WTC11 (cell line): Measurements from ENCODE around the gene TRAPPC13. TPM values are rescaled to one million over a fixed set of nuclear protein-coding genes. Genes with fewer than 3 reads are reported as not detected.
A peak's percentile ranks its signal among the peaks of the same experiment; 100 is the strongest.
"Not testable (repeated sequence)": the region's sequence is repeated elsewhere in the genome, so short reads cannot be mapped to it uniquely, and the experiment has no call there.

ENCODE experiments used
- ATAC-seq: fragments of 200-7000 bp; cut with Tn5 transposase; 2 replicates; pipeline ENCODE4 v1.10.0; 2021; ENCODE audit warnings: mild to moderate bottlenecking, moderate library complexity
- CTCF ChIA-PET: fragments of 300-600 bp; sonication (Branson Sonifier 250); formaldehyde crosslinking; loops from one replicate; lab custom pipeline; 2021; ENCODE audit warnings: antibody characterized with exemption; lab: Charles Lee
- POLR2A ChIA-PET: fragments of 350-600 bp; sonication (Branson Sonifier 250); formaldehyde crosslinking; loops from one replicate; lab custom pipeline; 2021; ENCODE audit warnings: antibody characterized with exemption; lab: Charles Lee
- DNase-seq: peaks from one replicate; pipeline ENCODE4 v3.0.0; 2021; ENCODE audit warnings: low spot score
- H3K27ac Mint-ChIP-seq: 2 replicates; pipeline ENCODE4 v1.8.0; 2021; ENCODE audit warnings: mixed read lengths
- H3K27me3 Mint-ChIP-seq: 2 replicates; pipeline ENCODE4 v1.8.0; 2021; ENCODE audit warnings: low read depth, mild to moderate bottlenecking, moderate library complexity, mixed read lengths
- H3K36me3 Mint-ChIP-seq: 2 replicates; pipeline ENCODE4 v1.8.0; 2021; ENCODE audit warnings: mixed read lengths
- H3K4me1 Mint-ChIP-seq: 2 replicates; pipeline ENCODE4 v1.8.0; 2022; ENCODE audit warnings: mixed read lengths
- H3K4me3 Mint-ChIP-seq: 2 replicates; pipeline ENCODE4 v1.8.0; 2021; ENCODE audit warnings: mild to moderate bottlenecking, moderate library complexity, mixed read lengths
- H3K9me3 Mint-ChIP-seq: 2 replicates; pipeline ENCODE4 v1.8.0; 2021; ENCODE audit warnings: mixed read lengths
- FOXJ3 ChIP-seq: sonication (generic); formaldehyde crosslinking; IDR thresholded peaks from 2 replicates; pipeline ENCODE4 v1.9.0; 2021; ENCODE audit warnings: missing genetic modification reagents, mild to moderate bottlenecking, borderline replicate concordance
- GRHL2 ChIP-seq: fragments of 250-450 bp; sonication (Bioruptor Pico); IDR thresholded peaks from 2 replicates; pipeline ENCODE4 v1.8.0; 2022; ENCODE audit warnings: mild to moderate bottlenecking, moderate library complexity; ENCODE audit not compliant: insufficient replicate concordance, severe bottlenecking
- IRF2 ChIP-seq: sonication (generic); formaldehyde crosslinking; IDR thresholded peaks from 2 replicates; pipeline ENCODE4 v1.8.0; 2022; ENCODE audit warnings: low read depth, missing genetic modification reagents, borderline replicate concordance
- MXD4 ChIP-seq: fragments of 250-450 bp; sonication (Bioruptor Pico); IDR thresholded peaks from 2 replicates; pipeline ENCODE4 v1.8.0; 2021; ENCODE audit warnings: mild to moderate bottlenecking, moderate library complexity, borderline replicate concordance
- NFYB ChIP-seq: sonication (generic); formaldehyde crosslinking; conservative IDR thresholded peaks from 2 replicates; pipeline ENCODE4 v1.8.0; 2022; ENCODE audit warnings: low read depth, missing genetic modification reagents
- RORB ChIP-seq: fragments of 250-450 bp; sonication (Bioruptor Pico); IDR thresholded peaks from 2 replicates; pipeline ENCODE4 v1.9.0; 2021; ENCODE audit warnings: mild to moderate bottlenecking
- SMAD4 ChIP-seq: sonication (generic); formaldehyde crosslinking; IDR thresholded peaks from 2 replicates; pipeline ENCODE4 v1.8.0; 2022; ENCODE audit warnings: mild to moderate bottlenecking, missing genetic modification reagents
- TEAD1 ChIP-seq: sonication (generic); formaldehyde crosslinking; IDR thresholded peaks from 2 replicates; pipeline ENCODE4 v1.8.0; 2022; ENCODE audit warnings: mild to moderate bottlenecking, missing genetic modification reagents
- ZNF263 ChIP-seq: sonication (generic); formaldehyde crosslinking; IDR thresholded peaks from 2 replicates; pipeline ENCODE4 v1.8.1; 2022; ENCODE audit warnings: low read depth, mild to moderate bottlenecking, moderate library complexity, missing genetic modification reagents
- ZNF317 ChIP-seq: sonication (generic); formaldehyde crosslinking; IDR thresholded peaks from 2 replicates; pipeline ENCODE4 v1.8.1; 2023; ENCODE audit warnings: low read depth, mild to moderate bottlenecking, moderate library complexity, missing genetic modification reagents, borderline replicate concordance
- ZNF423 ChIP-seq: fragments of 250-450 bp; sonication (Bioruptor Pico); IDR thresholded peaks from 2 replicates; pipeline ENCODE4 v2.1.2; 2022; ENCODE audit warnings: mild to moderate bottlenecking, moderate library complexity
- total RNA-seq: library from RNA; stranded (reverse); gene quantifications from 3 replicates; pipeline ENCODE4 v1.2.3, GENCODE V29; 2021
- TF ChIP-seq, protein P1 (sequence below): sonication (generic); formaldehyde crosslinking; IDR thresholded peaks from 2 replicates; pipeline ENCODE4 v1.8.1; 2023; ENCODE audit warnings: mild to moderate bottlenecking, moderate library complexity, missing genetic modification reagents
- TF ChIP-seq, protein P2 (sequence below): fragments of 200-600 bp; IDR thresholded peaks from 2 replicates; pipeline ENCODE4 v1.8.0; 2022; ENCODE audit warnings: antibody characterized with exemption
- TF ChIP-seq, protein P3 (sequence below): fragments of 250-450 bp; sonication (Bioruptor Pico); IDR thresholded peaks from 2 replicates; pipeline ENCODE4 v1.8.0; 2021; ENCODE audit warnings: mild to moderate bottlenecking
- TF ChIP-seq, protein P4 (sequence below): sonication (generic); formaldehyde crosslinking; IDR thresholded peaks from 2 replicates; pipeline ENCODE4 v1.8.0; 2022; ENCODE audit warnings: mild to moderate bottlenecking, missing genetic modification reagents
- TF ChIP-seq, protein P5 (sequence below): sonication (generic); formaldehyde crosslinking; IDR thresholded peaks from 2 replicates; pipeline ENCODE4 v1.8.1; 2022; ENCODE audit warnings: mild to moderate bottlenecking, moderate library complexity, missing genetic modification reagents
- TF ChIP-seq, protein P6 (sequence below): sonication (generic); formaldehyde crosslinking; IDR thresholded peaks from 2 replicates; pipeline ENCODE4 v1.8.1; 2023; ENCODE audit warnings: mild to moderate bottlenecking, missing genetic modification reagents, moderate library complexity
- TF ChIP-seq, protein P7 (sequence below): fragments of 250-450 bp; sonication (Bioruptor Pico); IDR thresholded peaks from 2 replicates; pipeline ENCODE4 v2.1.2; 2022; ENCODE audit warnings: mild to moderate bottlenecking, moderate library complexity

The TRAPPC13 gene
- total RNA-seq, 1 experiment from 2014 or later, result 18.8 TPM

DNA sequence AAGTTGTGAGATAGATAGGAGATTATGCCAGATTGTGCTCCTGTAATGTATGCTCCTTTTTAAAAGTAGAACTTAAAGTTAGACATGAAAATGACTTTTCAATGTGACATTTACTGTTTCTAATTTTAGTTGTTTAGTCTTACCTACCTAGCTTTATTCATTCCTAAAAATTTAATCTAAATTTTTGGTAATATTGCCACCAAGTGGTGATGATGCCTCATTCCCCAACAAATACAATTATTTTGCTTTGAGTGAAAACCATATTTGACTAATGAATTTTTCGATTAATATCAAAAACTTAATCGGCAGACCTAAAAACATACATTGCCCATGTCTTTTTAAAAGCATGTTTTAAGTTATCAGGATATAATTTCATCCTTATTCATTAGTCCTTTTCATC, 36.1 kb upstream of the TRAPPC13 start:
- no peak for DNase-seq
- ChIA-PET CTCF (no interaction called here), POLR2A (no interaction called here)
- Mint-ChIP-seq H3K9me3 (no peaks in the 10 kb centered on the region), H3K27me3 (no peaks in the 10 kb centered on the region), H3K4me3 (no peak overlapping the region), H3K36me3 (peaks cover 32% of the 10 kb centered on the region), H3K4me1 (no peaks in the 10 kb centered on the region), H3K27ac (no peak overlapping the region)
- TF ChIP-seq ZNF423 (CRISPR knock-in tag) (no peak), ZNF317 (CRISPR knock-in tag) (no peak), GRHL2 (no peak), SMAD4 (no peak), FOXJ3 (CRISPR knock-in tag) (no peak), IRF2 (CRISPR knock-in tag) (no peak), ZNF263 (no peak), TEAD1 (CRISPR knock-in tag) (no peak), MXD4 (CRISPR knock-in tag) (no peak)
- TF ChIP-seq, protein P1, sequence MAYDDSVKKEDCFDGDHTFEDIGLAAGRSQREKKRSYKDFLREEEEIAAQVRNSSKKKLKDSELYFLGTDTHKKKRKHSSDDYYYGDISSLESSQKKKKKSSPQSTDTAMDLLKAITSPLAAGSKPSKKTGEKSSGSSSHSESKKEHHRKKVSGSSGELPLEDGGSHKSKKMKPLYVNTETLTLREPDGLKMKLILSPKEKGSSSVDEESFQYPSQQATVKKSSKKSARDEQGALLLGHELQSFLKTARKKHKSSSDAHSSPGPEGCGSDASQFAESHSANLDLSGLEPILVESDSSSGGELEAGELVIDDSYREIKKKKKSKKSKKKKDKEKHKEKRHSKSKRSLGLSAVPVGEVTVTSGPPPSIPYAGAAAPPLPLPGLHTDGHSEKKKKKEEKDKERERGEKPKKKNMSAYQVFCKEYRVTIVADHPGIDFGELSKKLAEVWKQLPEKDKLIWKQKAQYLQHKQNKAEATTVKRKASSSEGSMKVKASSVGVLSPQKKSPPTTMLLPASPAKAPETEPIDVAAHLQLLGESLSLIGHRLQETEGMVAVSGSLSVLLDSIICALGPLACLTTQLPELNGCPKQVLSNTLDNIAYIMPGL, result no peak
- TF ChIP-seq, protein P2, sequence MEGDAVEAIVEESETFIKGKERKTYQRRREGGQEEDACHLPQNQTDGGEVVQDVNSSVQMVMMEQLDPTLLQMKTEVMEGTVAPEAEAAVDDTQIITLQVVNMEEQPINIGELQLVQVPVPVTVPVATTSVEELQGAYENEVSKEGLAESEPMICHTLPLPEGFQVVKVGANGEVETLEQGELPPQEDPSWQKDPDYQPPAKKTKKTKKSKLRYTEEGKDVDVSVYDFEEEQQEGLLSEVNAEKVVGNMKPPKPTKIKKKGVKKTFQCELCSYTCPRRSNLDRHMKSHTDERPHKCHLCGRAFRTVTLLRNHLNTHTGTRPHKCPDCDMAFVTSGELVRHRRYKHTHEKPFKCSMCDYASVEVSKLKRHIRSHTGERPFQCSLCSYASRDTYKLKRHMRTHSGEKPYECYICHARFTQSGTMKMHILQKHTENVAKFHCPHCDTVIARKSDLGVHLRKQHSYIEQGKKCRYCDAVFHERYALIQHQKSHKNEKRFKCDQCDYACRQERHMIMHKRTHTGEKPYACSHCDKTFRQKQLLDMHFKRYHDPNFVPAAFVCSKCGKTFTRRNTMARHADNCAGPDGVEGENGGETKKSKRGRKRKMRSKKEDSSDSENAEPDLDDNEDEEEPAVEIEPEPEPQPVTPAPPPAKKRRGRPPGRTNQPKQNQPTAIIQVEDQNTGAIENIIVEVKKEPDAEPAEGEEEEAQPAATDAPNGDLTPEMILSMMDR, result no peak
- TF ChIP-seq, protein P3, sequence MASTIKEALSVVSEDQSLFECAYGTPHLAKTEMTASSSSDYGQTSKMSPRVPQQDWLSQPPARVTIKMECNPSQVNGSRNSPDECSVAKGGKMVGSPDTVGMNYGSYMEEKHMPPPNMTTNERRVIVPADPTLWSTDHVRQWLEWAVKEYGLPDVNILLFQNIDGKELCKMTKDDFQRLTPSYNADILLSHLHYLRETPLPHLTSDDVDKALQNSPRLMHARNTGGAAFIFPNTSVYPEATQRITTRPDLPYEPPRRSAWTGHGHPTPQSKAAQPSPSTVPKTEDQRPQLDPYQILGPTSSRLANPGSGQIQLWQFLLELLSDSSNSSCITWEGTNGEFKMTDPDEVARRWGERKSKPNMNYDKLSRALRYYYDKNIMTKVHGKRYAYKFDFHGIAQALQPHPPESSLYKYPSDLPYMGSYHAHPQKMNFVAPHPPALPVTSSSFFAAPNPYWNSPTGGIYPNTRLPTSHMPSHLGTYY (CRISPR knock-in tag), result no peak
- no peak for ATAC-seq

DNA sequence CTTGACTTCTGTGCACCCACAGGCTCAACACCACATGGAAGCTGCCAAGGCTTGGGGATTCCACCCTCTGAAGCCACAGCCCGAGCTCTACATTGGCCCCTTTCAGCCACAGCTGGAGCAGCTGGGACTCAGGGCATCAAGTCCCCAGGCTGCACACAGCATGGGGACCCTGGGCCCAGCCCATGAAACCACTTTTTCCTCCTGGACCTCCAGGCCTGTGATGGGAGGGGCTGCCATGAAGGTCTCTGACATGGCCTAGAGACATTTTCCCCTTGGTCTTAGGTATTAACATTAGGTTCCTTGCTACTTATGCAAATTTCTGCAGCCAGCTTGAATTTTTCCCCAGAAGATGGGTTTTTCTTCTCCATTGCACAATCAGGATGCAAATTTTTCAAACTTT, 23.1 kb upstream of the TRAPPC13 start:
- H3K27me3 Mint-ChIP-seq, CTCF ChIA-PET, H3K4me3 Mint-ChIP-seq, H3K4me1 Mint-ChIP-seq, H3K27ac Mint-ChIP-seq, POLR2A ChIA-PET, ATAC-seq, DNase-seq: not testable (repeated sequence)
- Mint-ChIP-seq H3K36me3 (peaks cover 56% of the 10 kb centered on the region), H3K9me3 (peaks cover 39% of the 10 kb centered on the region)

DNA sequence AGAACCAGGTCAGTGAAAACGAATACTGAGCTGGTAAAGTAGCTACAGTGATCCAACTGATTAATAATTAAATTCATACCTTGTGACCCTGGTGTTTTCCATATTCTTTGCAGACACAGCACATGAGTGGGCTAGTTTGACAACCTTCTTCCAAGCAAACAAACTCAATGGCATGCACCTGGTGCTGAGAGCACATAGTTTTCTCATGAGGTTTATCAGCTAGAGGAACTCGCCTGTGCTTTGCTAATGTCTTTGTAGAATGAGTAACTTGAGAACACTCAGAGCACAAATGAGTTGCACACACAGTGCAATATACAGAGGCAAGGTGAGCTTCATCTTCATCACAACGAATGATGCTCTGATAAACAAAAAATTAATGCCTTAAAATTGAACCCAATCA, 13.3 kb upstream of the TRAPPC13 start:
- Mint-ChIP-seq H3K4me3 (no peak overlapping the region), H3K4me1 (no peaks in the 10 kb centered on the region), H3K27ac (peak overlapping the region; percentile 35; the same call in 1 of the 2 replicates), H3K27me3 (no peaks in the 10 kb centered on the region), H3K9me3 (no peaks in the 10 kb centered on the region), H3K36me3 (peaks cover 34% of the 10 kb centered on the region)
- POLR2A ChIA-PET, result interaction anchor here (0.5 kb wide), 1 partner anchor 52 kb away, joined by 3 read pairs; no protein-coding TSS in a partner anchor
- CTCF ChIA-PET, result no interaction called here
- no peak for ATAC-seq
- DNase-seq, result no peak
- TF ChIP-seq, protein P4, sequence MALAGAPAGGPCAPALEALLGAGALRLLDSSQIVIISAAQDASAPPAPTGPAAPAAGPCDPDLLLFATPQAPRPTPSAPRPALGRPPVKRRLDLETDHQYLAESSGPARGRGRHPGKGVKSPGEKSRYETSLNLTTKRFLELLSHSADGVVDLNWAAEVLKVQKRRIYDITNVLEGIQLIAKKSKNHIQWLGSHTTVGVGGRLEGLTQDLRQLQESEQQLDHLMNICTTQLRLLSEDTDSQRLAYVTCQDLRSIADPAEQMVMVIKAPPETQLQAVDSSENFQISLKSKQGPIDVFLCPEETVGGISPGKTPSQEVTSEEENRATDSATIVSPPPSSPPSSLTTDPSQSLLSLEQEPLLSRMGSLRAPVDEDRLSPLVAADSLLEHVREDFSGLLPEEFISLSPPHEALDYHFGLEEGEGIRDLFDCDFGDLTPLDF (CRISPR knock-in tag), result no peak
- TF ChIP-seq ZNF423 (CRISPR knock-in tag) (no peak), TEAD1 (CRISPR knock-in tag) (no peak), RORB (no peak), SMAD4 (no peak), NFYB (CRISPR knock-in tag) (no peak), IRF2 (CRISPR knock-in tag) (no peak)
- TF ChIP-seq, protein P5, sequence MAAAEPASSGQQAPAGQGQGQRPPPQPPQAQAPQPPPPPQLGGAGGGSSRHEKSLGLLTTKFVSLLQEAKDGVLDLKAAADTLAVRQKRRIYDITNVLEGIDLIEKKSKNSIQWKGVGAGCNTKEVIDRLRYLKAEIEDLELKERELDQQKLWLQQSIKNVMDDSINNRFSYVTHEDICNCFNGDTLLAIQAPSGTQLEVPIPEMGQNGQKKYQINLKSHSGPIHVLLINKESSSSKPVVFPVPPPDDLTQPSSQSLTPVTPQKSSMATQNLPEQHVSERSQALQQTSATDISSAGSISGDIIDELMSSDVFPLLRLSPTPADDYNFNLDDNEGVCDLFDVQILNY (CRISPR knock-in tag), result no peak
- TF ChIP-seq, protein P6, sequence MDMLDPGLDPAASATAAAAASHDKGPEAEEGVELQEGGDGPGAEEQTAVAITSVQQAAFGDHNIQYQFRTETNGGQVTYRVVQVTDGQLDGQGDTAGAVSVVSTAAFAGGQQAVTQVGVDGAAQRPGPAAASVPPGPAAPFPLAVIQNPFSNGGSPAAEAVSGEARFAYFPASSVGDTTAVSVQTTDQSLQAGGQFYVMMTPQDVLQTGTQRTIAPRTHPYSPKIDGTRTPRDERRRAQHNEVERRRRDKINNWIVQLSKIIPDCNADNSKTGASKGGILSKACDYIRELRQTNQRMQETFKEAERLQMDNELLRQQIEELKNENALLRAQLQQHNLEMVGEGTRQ (CRISPR knock-in tag), result no peak
- TF ChIP-seq, protein P7, sequence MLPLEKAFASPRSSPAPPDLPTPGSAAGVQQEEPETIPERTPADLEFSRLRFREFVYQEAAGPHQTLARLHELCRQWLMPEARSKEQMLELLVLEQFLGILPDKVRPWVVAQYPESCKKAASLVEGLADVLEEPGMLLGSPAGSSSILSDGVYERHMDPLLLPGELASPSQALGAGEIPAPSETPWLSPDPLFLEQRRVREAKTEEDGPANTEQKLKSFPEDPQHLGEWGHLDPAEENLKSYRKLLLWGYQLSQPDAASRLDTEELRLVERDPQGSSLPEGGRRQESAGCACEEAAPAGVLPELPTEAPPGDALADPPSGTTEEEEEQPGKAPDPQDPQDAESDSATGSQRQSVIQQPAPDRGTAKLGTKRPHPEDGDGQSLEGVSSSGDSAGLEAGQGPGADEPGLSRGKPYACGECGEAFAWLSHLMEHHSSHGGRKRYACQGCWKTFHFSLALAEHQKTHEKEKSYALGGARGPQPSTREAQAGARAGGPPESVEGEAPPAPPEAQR (CRISPR knock-in tag), result no peak
- TF ChIP-seq, protein P1, result no peak
